Stimulated activated CD8-positive, alpha-beta memory T cell treated with anti-CD3 and anti-CD28 coated beads, Interleukin-4, amount 100 ng/mL, for 24 hours (primary cell): ENCODE results near the gene DDAH2.

Experiments
- DNase-seq: peaks from one replicate; pipeline ENCODE4 v3.0.0-alpha.2; 2020; ENCODE audit warnings: low read depth

The DDAH2 gene

DNA sequence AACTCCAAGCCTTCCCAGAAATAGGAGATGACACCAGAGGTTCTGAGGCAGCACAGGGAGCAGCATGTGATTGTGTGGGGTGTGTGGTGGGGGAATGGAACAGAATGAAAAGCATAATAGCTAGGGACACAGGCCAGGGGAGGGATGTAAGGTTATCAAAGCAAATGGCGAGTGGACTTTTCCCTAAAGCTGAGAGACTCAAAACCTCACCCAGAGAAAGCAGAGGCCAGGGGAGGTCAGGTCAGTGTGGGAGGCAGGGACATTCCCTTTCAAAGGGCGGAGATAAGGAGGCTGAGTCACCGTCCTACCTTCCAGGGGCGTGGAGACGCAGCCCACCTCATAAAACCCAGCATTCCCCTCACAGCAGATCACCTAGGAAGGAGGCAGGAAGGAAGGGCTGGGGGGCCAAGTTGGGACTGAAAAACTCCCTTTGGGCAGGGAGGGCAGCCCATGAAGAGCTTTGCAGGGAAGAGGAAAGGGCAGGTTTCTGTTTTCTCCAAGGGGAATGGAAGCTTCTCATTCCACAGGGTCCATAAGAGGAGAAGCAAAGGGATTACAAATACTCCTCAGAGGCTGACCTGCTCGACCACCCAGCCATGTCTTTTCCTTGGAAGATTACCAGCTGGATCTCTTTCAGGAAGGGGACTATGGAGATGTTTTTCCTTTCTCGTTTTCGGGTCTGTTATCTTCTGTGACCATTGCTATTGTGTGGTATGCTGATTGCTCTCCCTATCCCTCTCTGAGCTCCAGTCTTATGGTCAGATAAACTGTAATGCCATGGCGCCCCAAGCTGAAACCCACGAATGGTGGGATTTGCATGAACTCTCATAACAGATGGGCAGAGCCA lies 38.6 kb downstream of the DDAH2 start:
- DNase-seq = no peak

DNA sequence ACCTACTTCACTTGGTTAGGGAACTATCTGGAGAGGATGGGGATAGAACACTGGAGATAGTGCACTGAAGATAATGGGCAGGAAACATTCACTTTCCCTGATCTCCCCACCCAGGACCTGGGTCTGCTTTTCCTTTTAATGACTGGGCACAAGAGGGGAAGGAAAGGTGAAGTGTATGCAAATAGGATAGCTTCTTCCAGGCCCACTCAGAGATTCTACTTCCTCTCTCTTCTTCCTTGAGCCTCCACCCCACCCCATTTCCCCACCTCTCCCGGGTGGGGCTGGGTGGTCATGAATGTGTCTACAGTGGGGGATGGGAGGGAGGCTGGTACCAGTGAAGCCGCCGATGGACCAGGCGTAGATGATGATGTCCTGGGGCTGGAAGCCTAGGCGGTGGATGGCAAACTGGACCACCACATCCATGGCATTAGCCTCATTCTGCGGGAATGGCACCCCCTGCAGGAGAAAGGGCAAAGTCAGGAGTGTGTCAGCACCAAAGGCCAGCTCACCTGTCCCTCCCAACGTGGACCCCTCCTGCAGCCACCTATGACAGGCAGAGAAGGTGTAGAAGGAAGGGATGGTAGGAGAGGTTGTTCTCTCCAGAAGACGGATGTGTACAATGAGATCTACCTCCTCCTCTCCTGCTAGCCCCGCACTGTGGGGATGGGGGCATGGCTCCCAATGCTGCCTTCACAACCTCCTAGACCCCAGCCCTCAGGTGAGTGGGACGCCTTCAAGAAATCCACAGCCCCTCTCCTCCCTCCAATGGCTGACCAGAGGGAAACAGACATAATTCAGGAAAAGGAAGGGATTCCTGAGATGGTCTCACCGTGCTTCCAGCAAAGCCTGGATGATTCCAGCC lies 39.6 kb downstream of the DDAH2 start:
- no peak for DNase-seq

DNA sequence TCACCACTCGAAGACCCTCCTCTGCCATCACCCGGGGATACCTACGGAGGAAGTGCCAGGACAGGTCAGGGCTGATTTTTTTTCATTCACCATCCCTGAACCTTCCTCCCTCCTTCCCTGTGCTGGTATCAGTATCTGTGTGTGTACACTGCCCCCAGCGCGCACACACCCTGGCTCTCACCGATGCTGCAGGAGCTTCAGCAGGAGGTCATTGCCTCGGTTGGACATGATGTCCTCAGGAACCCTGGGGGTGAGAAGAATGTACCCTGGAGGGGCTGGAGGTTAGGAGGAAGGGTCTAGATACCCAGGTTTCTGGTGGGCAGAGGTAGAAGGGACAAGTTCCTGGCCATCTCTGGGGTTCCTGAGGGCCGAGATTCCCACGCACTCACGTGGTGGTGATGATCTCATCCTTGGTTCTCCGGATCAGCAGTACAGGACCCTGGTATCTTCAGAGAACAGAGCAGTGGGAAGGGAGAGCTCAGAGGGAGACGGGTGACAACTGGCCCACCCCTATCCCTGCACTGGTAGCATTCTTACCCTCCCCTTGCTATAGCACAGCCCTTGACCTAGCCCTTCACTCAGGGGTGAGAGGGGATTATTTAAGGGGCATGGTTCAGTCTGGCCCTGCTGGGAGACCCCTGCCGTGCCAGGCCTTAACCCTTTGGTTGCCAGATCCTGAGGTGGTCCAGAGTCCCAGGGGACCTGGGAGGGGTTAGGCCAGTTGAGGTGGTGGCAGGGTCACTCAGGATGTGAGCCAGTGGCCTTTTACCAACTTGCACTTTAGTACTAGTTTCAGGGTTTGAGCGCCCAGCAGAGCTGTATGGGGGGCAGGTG lies 41.0 kb downstream of the DDAH2 start:
- no peak for DNase-seq

DNA sequence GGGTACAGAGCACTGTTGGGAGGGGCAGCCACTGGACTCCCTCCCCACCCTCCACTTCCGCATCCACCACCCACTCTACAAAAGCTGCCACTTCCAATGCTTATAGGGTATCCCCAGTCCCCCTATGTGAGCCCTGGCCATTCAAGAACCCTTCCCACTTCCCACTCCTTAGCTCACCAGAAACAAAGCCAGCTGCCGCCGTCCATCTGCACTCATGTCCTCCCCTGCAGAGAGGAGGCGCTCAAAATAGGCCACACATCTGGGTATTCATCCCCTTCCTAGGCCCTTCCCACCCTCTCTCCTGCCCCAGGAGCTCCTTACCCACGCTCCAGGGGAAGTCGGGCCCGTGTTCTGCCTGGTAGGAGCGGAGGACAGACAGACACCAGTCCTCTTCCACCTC lies 41.8 kb downstream of the DDAH2 start:
- DNase-seq = no peak

DNA sequence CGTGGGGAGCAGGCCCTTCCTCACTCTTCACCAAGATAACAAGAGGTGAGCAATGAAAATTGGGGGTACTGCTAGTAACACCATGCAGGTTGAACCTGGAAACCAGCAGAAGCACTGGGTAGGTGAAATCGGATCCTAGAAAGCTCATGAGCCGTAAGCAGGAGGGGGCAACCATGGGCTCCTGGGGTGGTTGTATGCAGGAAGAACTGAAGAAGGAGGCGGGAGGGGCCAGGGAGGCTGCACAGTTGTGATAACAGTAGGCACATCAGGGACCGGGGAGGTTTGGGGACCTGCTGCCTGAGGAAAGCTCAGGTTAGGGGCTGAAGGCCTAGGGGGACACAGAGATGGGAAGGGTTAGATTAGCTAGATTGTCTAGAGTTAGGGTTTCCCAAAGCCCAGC lies 42.6 kb downstream of the DDAH2 start:
- DNase-seq = no peak

DNA sequence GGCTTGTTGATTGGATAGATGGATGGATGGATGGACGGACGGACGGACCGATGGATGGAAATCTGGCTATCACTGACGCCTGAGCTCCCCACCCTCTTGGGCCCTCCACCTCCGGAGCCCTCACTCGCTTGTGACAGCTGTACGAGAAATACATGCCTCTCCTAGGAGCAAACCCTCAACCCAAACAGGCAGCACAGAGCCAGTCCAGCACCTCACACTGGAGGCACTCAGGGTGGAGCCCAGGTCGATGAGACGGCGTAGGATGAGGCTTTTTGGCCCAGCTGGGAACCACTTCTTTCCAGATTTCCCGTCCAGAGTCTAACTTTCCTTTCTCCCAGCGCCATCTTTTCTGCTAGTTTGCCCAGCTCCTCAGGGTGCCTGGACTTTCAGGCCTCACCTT lies 45.5 kb downstream of the DDAH2 start:
- no peak for DNase-seq

DNA sequence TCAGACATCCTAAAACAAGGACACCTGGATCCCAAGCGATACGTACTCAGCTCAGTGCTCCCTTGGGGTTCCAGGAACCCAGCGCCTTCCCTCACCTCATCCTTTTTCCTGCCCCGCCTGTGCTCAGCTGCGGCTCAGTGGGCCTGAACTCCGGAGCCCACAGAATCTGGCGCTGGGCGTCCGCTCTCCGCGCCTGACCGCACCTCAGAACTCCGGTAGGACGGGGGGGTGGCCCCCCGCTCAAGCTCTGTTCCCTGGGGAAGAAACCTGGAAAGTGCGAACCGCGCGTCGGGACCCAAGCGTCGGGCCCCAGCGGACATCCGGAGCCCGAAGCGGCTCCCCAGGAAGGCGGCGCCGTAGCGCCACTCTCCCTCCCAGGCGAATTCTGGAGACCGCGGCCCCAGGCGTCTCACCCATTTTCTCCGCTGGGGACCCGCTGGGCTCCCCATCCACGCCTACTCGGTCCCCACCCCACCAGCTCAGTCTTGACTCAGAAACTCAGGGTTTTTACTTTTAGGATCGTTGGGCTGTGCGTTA lies 47.9 kb downstream of the DDAH2 start:
- DNase-seq = no peak

DNA sequence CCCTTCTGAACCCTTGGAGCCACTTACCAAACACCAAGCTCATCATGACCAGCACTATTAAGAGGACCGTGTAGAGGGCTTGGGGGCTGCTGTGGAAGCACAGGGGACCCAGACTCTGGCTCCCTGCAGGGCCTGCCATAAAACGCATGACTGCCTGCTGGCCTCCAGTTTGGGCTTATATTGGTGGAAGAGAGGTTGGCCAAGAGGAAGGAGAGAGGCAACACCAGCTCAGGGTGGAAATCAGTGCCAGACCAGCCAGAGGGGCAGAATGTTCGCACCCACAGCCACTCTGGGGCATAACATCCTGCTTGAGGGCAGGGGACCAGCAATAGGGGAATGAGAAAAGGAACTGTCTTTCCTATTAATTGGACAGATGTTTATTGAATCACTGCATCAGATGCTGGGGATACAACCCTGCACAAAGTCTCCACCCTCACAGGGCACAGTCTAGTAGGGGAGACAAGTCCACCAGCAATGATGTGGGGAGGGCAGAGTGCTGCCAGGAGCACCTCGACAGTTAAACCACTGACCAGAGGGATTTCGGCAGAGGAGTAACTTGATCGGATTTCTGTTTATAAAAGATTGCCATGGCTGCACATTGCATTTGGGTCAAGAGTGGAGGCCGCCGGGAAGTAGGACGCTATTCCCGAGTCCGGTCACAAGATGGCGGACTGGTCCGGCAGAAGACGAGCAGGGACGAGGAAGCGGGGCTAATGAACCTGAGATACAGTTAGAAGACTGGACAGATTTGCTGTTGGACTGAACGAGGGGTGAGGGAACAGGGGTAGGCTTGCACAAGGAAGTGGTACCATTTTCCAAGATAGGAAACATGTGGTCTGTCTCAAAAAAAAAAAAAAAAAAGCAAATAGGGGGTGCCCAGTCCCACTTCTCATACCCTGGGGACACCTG lies 48.6 kb downstream of the DDAH2 start, which contains the start of gene LY6G5C:
LY6G5C (minus strand) TSS at position 842 of the 909 bp plus-strand sequence; CDS start at position 148, 694 bp downstream.
- DNase-seq = no peak

DNA sequence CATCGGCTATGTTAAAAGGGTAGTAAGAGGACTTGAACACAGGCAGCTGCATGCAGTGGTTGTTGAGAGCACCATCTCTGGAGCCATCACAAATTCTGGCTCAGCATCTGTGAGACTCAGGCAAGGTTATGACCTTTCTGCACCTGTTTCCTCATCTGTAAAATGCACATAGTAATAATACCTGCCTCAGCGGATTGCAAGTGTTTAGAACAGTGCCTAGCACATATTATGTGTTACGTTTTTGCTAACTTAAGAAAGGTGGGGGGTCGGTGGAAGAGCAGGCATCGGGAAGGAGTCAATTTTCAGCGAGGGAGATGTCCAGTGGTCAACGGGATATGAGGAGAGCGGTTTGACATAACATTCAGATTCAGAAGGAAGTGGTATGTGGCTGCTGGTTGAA lies 51.1 kb downstream of the DDAH2 start:
- no peak for DNase-seq
